ENCODE measurements around the gene MBOAT2.

The MBOAT2 gene

GRCh38 chr2:8984157-8984556 is 19.3 kb downstream of the MBOAT2 start:
- TF ChIP-seq CTCF (IDR thresholded peaks at IDR 0.05; ENCODE audit: control extremely low read depth, extremely low read depth, low read depth, missing control alignments) = no peak
- DNase-seq (ENCODE audit: extremely low spot score) = no peak
- CTCF ChIA-PET = interaction anchor here (0.8 to 1.1 kb wide), 3 partner anchors 10 to 35 kb away, joined by 3 to 5 read pairs (median 3); no protein-coding TSS in a partner anchor
- POLR2A ChIA-PET = no interaction called here

GRCh38 chr2:8983571-8983970 is 19.9 kb downstream of the MBOAT2 start:
- CTCF ChIA-PET = interaction anchor here (0.9 to 1.1 kb wide), 2 partner anchors 11 to 35 kb away, joined by 3 to 5 read pairs; no protein-coding TSS in a partner anchor
- POLR2A ChIA-PET = no interaction called here
- TF ChIP-seq CTCF (IDR thresholded peaks at IDR 0.05; ENCODE audit: control extremely low read depth, extremely low read depth, low read depth, missing control alignments) = no peak

GRCh38 chr2:8981876-8982275 is 21.6 kb downstream of the MBOAT2 start:
- TF ChIP-seq CTCF (IDR thresholded peaks at IDR 0.05; ENCODE audit: control extremely low read depth, extremely low read depth, low read depth, missing control alignments) = no peak
- POLR2A ChIA-PET = no interaction called here
- no peak for DNase-seq (ENCODE audit: extremely low spot score)
- CTCF ChIA-PET = no interaction called here

More at GRCh38 chr2:8983571-8983970, 19.9 kb downstream of the MBOAT2 start:
- DNase-seq (ENCODE audit: extremely low spot score) = no peak

- CTCF ChIA-PET = no interaction called here
- no peak for TF ChIP-seq CTCF (IDR thresholded peaks at IDR 0.05; ENCODE audit: control extremely low read depth, extremely low read depth, low read depth, missing control alignments)
- POLR2A ChIA-PET = no interaction called here
- no peak for DNase-seq (ENCODE audit: extremely low spot score)
Measured at GRCh38 chr2:8980096-8980495, 23.4 kb downstream of the MBOAT2 start.

- DNase-seq (ENCODE audit: extremely low spot score) = no peak
- ChIA-PET CTCF (interaction anchor here (0.7 to 1.1 kb wide), 2 partner anchors 13 to 18 kb away, joined by 3 to 4 read pairs; no protein-coding TSS in a partner anchor), POLR2A (no interaction called here)
- TF ChIP-seq CTCF (IDR thresholded peaks at IDR 0.05; ENCODE audit: control extremely low read depth, extremely low read depth, low read depth, missing control alignments) = no peak
Measured at GRCh38 chr2:8977758-8978157, 25.7 kb downstream of the MBOAT2 start.

- CTCF ChIA-PET = interaction anchor here (0.7 to 1.6 kb wide), 3 partner anchors 12 to 17 kb away, joined by 3 to 4 read pairs (median 4); no protein-coding TSS in a partner anchor
- POLR2A ChIA-PET = no interaction called here
- no peak for DNase-seq (ENCODE audit: extremely low spot score)
- TF ChIP-seq CTCF (IDR thresholded peaks at IDR 0.05; ENCODE audit: control extremely low read depth, extremely low read depth, low read depth, missing control alignments) = no peak
Measured at GRCh38 chr2:8976442-8977259, 26.8 kb downstream of the MBOAT2 start.

All from GM10248 (cell line).